ENCODE results near the gene ALS2CL.

ALS2CL gene

DNA sequence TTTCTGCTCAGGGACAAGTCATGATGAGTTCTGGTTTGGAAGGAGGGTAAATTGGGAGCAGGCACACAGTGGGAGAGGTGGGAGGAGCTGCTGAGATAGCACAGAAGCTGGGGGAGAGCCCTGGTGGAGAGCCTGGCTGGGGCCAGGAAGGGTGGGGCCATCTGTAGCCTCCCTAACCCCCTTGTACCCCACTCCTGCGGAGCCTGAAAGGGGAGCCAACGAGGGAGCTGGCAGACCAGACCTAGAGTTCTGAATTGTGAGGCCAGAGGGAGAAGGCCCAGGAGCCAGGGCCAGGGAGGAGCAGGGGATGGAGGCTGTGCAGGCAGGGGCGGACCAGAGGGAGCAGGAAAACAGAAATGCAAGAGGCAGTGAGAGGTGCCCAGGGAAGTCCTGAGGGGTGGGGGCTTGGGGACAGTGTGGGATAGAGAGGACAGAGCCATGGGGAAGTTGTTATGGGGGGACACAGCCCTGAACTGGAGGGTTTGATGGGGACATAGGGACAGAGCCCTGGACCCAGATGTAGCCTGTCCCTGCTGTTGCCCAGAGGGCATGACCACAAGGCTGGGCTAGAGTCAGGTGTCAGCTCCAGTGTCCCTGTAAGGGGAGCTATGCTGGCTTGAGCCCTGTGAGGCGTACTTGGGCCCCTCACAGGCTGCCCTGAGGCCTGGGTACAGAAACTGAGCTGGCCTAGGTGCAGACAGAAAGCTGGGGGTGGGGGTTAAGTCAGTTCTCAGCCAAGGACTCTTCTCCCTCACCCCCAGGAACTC, 8.9 kb upstream of the ALS2CL start:
- no peak for DNase-seq (ENCODE audit: low read depth)

- no peak for DNase-seq (ENCODE audit: low read depth)
Measured at GRCh38 chr3:46701181-46701939, 7.9 kb upstream of the ALS2CL start, which contains the start of gene TMIE. TSS of gene TMIE (plus strand) at chr3:46701392. CDS start at chr3:46701488, 96 bp downstream.

GRCh38 chr3:46700772-46701171, 7.3 kb upstream of the ALS2CL start:
- DNase-seq (ENCODE audit: low read depth) = no peak

DNA sequence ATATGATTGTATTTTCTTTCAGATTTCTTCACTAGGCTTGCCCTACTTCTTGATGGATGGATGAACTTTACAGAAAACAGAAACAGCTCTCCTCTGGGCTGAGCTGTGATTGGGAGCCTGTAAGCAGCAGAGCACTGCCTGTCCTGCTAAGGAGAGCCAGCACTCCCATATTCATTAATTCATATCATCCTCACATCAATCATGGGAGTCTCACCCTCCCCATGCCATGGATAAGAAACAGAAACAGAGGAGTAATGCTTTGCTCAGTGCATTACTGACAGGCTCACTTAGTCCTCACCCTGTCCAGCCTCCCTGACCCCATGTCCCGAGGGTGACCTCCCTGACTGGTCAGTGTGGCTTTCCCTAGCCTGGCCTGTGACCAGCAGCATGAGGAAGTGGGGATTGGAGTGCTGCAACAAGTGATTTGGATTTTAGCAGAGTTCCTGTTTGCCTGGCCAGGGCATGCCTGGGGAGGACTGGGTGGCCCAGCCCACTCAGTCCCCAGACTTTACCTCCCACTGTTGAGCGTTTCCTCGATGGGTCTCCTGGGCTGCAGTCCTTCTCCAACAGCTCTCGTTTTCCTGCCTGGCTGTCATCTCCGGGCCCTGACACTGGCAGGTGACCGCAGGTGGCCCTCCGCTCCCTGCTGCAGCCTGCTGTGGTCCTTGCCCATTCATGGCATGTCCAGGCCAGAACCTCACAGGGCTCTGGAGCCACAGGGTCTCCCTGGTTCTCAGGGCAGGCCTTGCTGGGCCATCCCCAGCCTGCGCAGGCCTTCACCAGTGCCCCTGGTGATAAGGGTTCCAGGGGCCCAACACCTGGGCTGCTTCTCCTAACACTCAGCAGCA, 6.4 kb upstream of the ALS2CL start:
- peak; percentile 23 for DNase-seq (ENCODE audit: low read depth)

- DNase-seq (ENCODE audit: low read depth) = no peak
Measured at GRCh38 chr3:46695962-46696894, 2.7 kb upstream of the ALS2CL start.

GRCh38 chr3:46695177-46695961, 1.9 kb upstream of the ALS2CL start:
- no peak for DNase-seq (ENCODE audit: low read depth)

- DNase-seq (ENCODE audit: low read depth) = no peak
Measured at GRCh38 chr3:46694520-46694919, 1.0 kb upstream of the ALS2CL start.

GRCh38 chr3:46693892-46694226, 380 bp upstream of the ALS2CL start:
- DNase-seq (ENCODE audit: low read depth) = peak; percentile 29

- DNase-seq (ENCODE audit: low read depth) = no peak
Measured at GRCh38 chr3:46692566-46692990, 901 bp downstream of the ALS2CL start.

DNA sequence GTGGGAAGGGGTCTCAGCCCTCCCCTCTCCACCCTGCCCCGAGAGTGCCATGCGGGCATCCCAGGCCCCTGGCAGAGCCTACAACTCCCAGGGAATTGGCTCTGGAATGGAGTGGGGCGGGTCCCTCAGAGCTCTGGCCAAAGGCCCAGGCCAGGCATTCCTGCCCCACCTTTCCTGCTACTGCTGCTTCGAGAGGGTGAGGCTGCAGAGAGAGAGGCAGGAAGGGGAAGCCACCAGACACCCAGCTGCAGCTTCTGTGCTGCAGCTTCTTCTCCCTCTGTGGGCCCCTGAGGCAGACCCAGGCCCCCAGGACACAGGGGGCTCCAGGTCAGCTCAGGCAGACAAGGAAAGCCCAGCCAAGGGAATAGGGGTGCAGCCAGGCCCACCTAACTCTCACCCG, 2.7 kb downstream of the ALS2CL start:
- DNase-seq (ENCODE audit: low read depth) = no peak

DNA sequence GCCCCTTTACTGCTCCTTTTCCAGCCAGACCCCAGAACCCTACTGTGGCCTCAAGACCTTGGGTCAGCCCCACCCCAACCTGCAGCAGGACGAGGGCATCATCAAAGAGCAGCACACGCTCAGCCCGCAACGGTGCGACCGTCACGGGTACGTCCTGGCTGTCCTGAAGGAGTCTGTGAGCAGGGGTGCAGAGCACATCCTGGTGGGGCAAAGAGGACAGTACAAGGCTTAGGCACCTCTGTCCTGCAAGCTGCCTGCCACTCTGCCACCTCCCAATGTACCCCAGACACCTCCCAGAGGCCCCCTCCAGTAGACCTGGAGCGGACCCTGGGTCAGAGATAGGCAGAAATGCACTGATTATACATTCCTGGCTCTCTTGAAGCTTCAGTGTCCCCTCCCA, 8.0 kb downstream of the ALS2CL start:
- no peak for DNase-seq (ENCODE audit: low read depth)

DNA sequence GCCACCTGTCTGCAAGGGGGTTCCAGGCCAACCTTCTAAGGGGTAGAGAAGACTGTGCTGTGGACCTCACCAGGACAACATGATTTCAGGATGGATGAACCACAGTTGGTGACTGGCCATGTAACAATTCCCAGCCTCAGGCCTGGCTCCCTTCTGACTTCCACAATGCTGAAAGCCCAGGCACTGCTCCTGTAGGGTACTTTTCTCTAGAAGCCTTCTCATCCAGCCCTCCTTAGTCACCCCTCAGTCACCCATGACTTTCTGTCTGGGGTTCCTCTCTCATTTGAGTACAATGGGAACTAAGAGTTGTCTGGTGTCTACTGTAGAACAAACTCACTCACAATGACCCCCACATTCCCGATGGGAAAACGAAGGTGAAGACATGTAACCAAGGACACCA, 8.6 kb downstream of the ALS2CL start:
- DNase-seq (ENCODE audit: low read depth) = no peak

DNA sequence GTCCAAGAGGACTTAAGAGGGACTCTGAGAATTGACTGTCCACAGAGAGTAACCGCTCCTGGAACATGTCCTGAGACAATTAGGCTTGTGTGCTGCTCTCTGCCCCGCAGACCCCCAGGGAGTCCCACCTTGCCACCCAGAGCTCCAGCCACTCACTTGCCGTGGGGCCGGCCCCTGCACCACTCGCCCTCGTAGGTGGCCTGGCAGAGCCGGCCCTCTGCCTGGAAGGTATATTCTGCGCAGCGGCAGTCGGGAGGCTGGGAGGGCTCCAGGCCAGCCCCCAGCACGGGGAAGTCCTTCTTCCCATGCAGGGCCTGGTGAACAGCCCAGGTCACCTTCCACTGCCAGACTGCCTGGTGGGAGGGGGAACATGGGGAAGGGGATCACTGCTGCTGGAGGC, 10.5 kb downstream of the ALS2CL start:
- DNase-seq (ENCODE audit: low read depth) = no peak

DNA sequence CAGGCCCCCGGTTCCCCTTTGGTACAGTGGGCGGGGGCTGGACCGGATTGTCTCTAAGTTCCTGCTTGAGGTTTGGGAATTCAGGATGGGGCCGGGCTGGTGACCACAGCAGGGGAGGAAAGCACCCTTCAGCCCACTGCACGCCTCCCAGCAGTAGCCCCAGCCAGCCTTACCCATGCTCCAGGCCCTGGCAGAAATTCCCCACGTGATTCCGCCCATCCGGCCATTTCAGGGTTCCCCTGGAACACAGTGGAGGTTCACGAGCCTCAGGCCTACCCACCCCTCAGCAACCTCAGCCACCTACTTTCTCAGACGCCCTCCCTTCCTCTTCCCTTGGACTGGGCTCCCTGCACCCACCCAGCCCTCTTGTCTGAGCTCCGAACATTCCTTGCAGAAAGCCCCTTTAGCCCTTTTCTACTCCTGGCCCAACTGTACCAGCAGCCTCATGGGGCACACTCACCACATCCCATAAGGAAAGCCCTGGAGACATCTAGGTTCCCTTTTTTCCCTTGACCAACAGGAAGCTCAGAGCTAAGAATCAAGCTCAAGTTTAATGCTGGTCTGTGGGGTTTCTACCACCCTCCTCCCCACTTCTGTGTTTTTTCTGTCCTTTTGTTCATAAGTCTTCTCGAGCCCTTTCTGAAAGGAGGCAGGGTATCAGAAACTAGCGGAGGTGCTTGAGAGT, 11.5 kb downstream of the ALS2CL start:
- no peak for DNase-seq (ENCODE audit: low read depth)

- no peak for DNase-seq (ENCODE audit: low read depth)
Measured at GRCh38 chr3:46681387-46681786, 12.1 kb downstream of the ALS2CL start.

GRCh38 chr3:46680298-46680826, 13.1 kb downstream of the ALS2CL start:
- DNase-seq (ENCODE audit: low read depth) = no peak

DNA sequence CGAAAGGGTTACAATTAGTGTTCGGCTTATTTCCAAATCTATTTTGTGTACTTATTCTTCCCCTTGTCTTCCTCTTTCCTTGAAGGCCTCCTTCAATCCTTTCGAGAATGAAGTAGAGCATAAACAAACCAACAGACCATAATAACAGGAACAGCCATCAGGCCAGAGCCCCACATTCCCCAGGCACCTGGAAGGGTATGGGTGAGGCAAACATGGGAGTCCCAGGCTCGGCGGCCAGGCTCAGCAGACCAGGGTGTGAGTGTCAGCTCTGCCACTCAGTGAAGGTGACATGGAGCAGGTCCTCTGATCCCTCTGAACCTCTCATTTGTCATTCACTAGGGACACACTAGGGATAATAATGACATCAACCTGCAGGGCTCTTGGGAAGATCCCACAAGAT, 13.8 kb downstream of the ALS2CL start:
- DNase-seq (ENCODE audit: low read depth) = no peak

GRCh38 chr3:46678280-46678679, 15.2 kb downstream of the ALS2CL start:
- no peak for DNase-seq (ENCODE audit: low read depth)

GRCh38 chr3:46677411-46677726, 16.1 kb downstream of the ALS2CL start:
- DNase-seq (ENCODE audit: low read depth) = no peak

All from amniotic epithelial cell (primary cell).